Liver (tissue), 3 donors: ENCODE data around the gene USP17L11.
"Not testable (repeated sequence)": the region's sequence is repeated elsewhere in the genome, so short reads cannot be mapped to it uniquely, and the experiment has no call there.

Source experiments
- CTCF ChIP-seq: fragments of 150-350 bp; IDR thresholded peaks from 2 replicates; pipeline ENCODE4 v1.5.1; 2017; ENCODE audit warnings: improper control_type of control experiment, low read depth, low read length; ENCODE audit not compliant: missing input control
- FOXA1 ChIP-seq: IDR thresholded peaks from 2 replicates; pipeline ENCODE4 v1.6.1; 2016; ENCODE audit warnings: antibody characterized with exemption
- GABPA ChIP-seq, 2 donors: IDR thresholded peaks in 1 of 2; conservative IDR thresholded peaks in 1 of 2; 2 replicates each; pipeline ENCODE4 v1.6.1; 2016; ENCODE audit warnings: antibody characterized with exemption in 2 of 2, mild to moderate bottlenecking in 1 of 2, moderate library complexity in 1 of 2
- JUND ChIP-seq, 2 donors: IDR thresholded peaks; 2 replicates each; pipeline ENCODE4 v1.6.1; 2016; ENCODE audit warnings: antibody characterized with exemption in 2 of 2
- MAX ChIP-seq: IDR thresholded peaks from 2 replicates; pipeline ENCODE4 v1.6.1; 2016; ENCODE audit warnings: antibody characterized with exemption
- RAD21 ChIP-seq, 2 donors: IDR thresholded peaks; 2 replicates each; pipeline ENCODE4 v1.6.1; 2016; ENCODE audit warnings: antibody characterized with exemption in 2 of 2, mild to moderate bottlenecking in 2 of 2
- REST ChIP-seq: IDR thresholded peaks from 2 replicates; pipeline ENCODE4 v1.6.1; 2016; ENCODE audit warnings: antibody characterized with exemption, mild to moderate bottlenecking
- RXRA ChIP-seq, 2 donors: IDR thresholded peaks; 2 replicates each; pipeline ENCODE4 v1.6.1; 2017 to 2018; ENCODE audit warnings: antibody characterized with exemption in 2 of 2, mild to moderate bottlenecking in 1 of 2
- TAF1 ChIP-seq: conservative IDR thresholded peaks from 2 replicates; pipeline ENCODE4 v1.6.1; 2016; ENCODE audit warnings: antibody characterized with exemption, mild to moderate bottlenecking
- YY1 ChIP-seq: IDR thresholded peaks from 2 replicates; pipeline ENCODE4 v1.6.1; 2016; ENCODE audit warnings: antibody characterized with exemption, mild to moderate bottlenecking
- donor health status: healthy.
- donor health status: healthy.

- TF ChIP-seq REST; CTCF; MAX; JUND (IDR thresholded peaks at IDR 0.05); YY1; RAD21 (IDR thresholded peaks at IDR 0.05); TAF1; FOXA1; GABPA (IDR thresholded peaks at IDR 0.05 in 1 of 2, conservative IDR thresholded peaks at IDR 0.05 in 1 of 2); RXRA (IDR thresholded peaks at IDR 0.05): not testable (repeated sequence)
These were observed 504 bp upstream of the USP17L11 start for GRCh38 chr4:9214701-9215100.
